Endothelial cell of umbilical vein (primary cell): ENCODE data around the gene XPNPEP2. TPM values are rescaled to one million over a fixed set of nuclear protein-coding genes. Genes with fewer than 3 reads are reported as not detected.

ENCODE experiments used
- BruUV-seq: library from RNA; stranded (reverse); fragments of 400-500 nt; replicated peaks from 2 replicates; lab custom pipeline; 2021; lab: Mats Ljungman, UMichigan
- CTCF ChIA-PET: fragments of 300-600, 350-600 bp; sonication (Branson Sonifier 250); formaldehyde crosslinking; loops from one replicate; lab custom pipeline; 2021; ENCODE audit warnings: antibody characterized with exemption, inconsistent platforms; lab: Charles Lee
- POLR2A ChIA-PET: fragments of 300-600, 350-600 bp; sonication (Branson Sonifier 250); formaldehyde crosslinking; loops from one replicate; lab custom pipeline; 2021; ENCODE audit warnings: antibody characterized with exemption, inconsistent platforms; lab: Charles Lee
- DNase-seq: peaks from one replicate; pipeline ENCODE4 v3.0.0-alpha.2; 2011; ENCODE audit warnings: low read depth, low spot score
- FAIRE-seq: peaks from 2 replicates; lab custom pipeline; 2011; peaks lifted over from hg19 to GRCh38; lab: Jason Lieb, UNC
- H2AFZ ChIP-seq: 2 replicates; pipeline ENCODE4 v1.6.0; 2012; ENCODE audit warnings: low read depth, low read length, control low read depth, inconsistent platforms
- H3K27ac ChIP-seq: 2 replicates; pipeline ENCODE4 v1.5.1; 2011; ENCODE audit warnings: low read depth, mild to moderate bottlenecking, control low read depth, low read length, moderate library complexity; ENCODE audit not compliant: insufficient read depth
- H3K27me3 ChIP-seq, 2 experiments: 2 replicates each; pipeline versions ENCODE4 v1.6.0 to v1.6.1; 2011; ENCODE audit warnings: low read length in 2 of 2, mixed read lengths in 1 of 2; ENCODE audit not compliant: control insufficient read depth in 2 of 2, insufficient read depth in 2 of 2
- H3K36me3 ChIP-seq, 2 experiments: 2 replicates in 1 of 2; 3 replicates in 1 of 2; pipeline ENCODE4 v1.5.1; 2011; ENCODE audit warnings: low read length in 2 of 2, mild to moderate bottlenecking in 1 of 2, moderate library complexity in 1 of 2; ENCODE audit not compliant: control insufficient read depth in 2 of 2, insufficient read depth in 2 of 2; ENCODE audit errors: extremely low read depth in 1 of 2
- H3K4me1 ChIP-seq: 3 replicates; pipeline ENCODE4 v1.5.1; 2011; ENCODE audit warnings: mild to moderate bottlenecking, low read length; ENCODE audit not compliant: control insufficient read depth, insufficient read depth; ENCODE audit errors: extremely low read depth
- H3K4me2 ChIP-seq: 2 replicates; pipeline ENCODE4 v1.6.1; 2011; ENCODE audit warnings: low read length, control low read depth, mixed read lengths; ENCODE audit not compliant: insufficient read depth
- H3K4me3 ChIP-seq, 3 experiments: fragments of 200-600 bp in 1 of 3; sonication (generic), shearing (Covaris generic) in 1 of 3; replicated peaks in 1 of 3; 2 replicates each; pipeline ENCODE4 v1.5.1; 2011 to 2016; ENCODE audit warnings: control low read depth in 3 of 3, low read length in 3 of 3, mild to moderate bottlenecking in 2 of 3, inconsistent platforms in 1 of 3, low read depth in 1 of 3, moderate library complexity in 1 of 3; ENCODE audit not compliant: insufficient read depth in 1 of 3
- H3K79me2 ChIP-seq: 2 replicates; pipeline ENCODE4 v1.6.0; 2012; ENCODE audit warnings: low read length, inconsistent platforms; ENCODE audit not compliant: control insufficient read depth, insufficient read depth
- H3K9ac ChIP-seq: replicated peaks from 2 replicates; pipeline ENCODE3; 2011; ENCODE audit warnings: low read length, control low read depth; ENCODE audit not compliant: insufficient read depth; ENCODE audit errors: extremely low read depth
- H3K9me1 ChIP-seq: replicated peaks from 3 replicates; pipeline ENCODE4 v1.6.0; 2011; ENCODE audit warnings: mild to moderate bottlenecking, low read length; ENCODE audit not compliant: control insufficient read depth, insufficient read depth; ENCODE audit errors: extremely low read depth
- H3K9me3 ChIP-seq: replicated peaks from 2 replicates; pipeline ENCODE4 v1.5.1; 2012; ENCODE audit warnings: low read length, inconsistent platforms; ENCODE audit not compliant: control insufficient read depth, insufficient read depth
- H4K20me1 ChIP-seq: replicated peaks from 2 replicates; pipeline ENCODE3; 2011; ENCODE audit warnings: mild to moderate bottlenecking, low read length; ENCODE audit not compliant: control insufficient read depth, insufficient read depth; ENCODE audit errors: extremely low read depth
- CTCF ChIP-seq, 2 donors: IDR thresholded peaks; 1 replicate in 1 of 2; 2 replicates in 1 of 2; pipeline ENCODE4 v1.5.1; 2011; ENCODE audit warnings: low read length in 2 of 2, mild to moderate bottlenecking in 2 of 2, moderate library complexity in 2 of 2, control low read depth in 1 of 2, inconsistent platforms in 1 of 2, low read depth in 1 of 2; ENCODE audit not compliant: insufficient read depth in 1 of 2; ENCODE audit errors: extremely low read depth in 1 of 2
- EZH2 ChIP-seq: IDR thresholded peaks from 2 replicates; pipeline ENCODE4 v1.6.1; 2012; ENCODE audit warnings: borderline replicate concordance, low read depth, mild to moderate bottlenecking, moderate library complexity, low read length, inconsistent platforms; ENCODE audit not compliant: severe bottlenecking
- FOS ChIP-seq: IDR thresholded peaks from 2 replicates; pipeline ENCODE4 v1.6.1; 2011; ENCODE audit warnings: mild to moderate bottlenecking, low read length, moderate library complexity, borderline replicate concordance; ENCODE audit not compliant: insufficient read depth
- GATA2 ChIP-seq: IDR thresholded peaks from 2 replicates; pipeline ENCODE4 v1.7.0; 2011; ENCODE audit warnings: low read depth, mild to moderate bottlenecking, moderate library complexity, mixed read lengths, low read length; ENCODE audit not compliant: insufficient read length, insufficient read depth
- JUN ChIP-seq: IDR thresholded peaks from 2 replicates; pipeline ENCODE4 v1.6.1; 2011; ENCODE audit warnings: borderline replicate concordance, low read depth; ENCODE audit not compliant: insufficient read length, insufficient read depth
- MAX ChIP-seq: IDR thresholded peaks from 2 replicates; pipeline ENCODE4 v1.6.1; 2011; ENCODE audit not compliant: insufficient read depth, insufficient read length
- MYC ChIP-seq: IDR thresholded peaks from one replicate; pipeline ENCODE4 v1.6.1; 2011; ENCODE audit warnings: mild to moderate bottlenecking, low read depth, low read length
- POLR2A ChIP-seq: IDR thresholded peaks from 2 replicates; pipeline ENCODE4 v1.6.1; 2012; ENCODE audit warnings: low read depth, mild to moderate bottlenecking, control low read depth, low read length
- POLR2AphosphoS5 ChIP-seq: IDR thresholded peaks from 2 replicates; pipeline ENCODE4 v1.6.1; 2012; ENCODE audit warnings: low read depth, mild to moderate bottlenecking, control low read depth, low read length, moderate library complexity; ENCODE audit not compliant: insufficient read depth
- dilution Hi-C: fragments of 300-500 bp; cut with MboI; formaldehyde crosslinking; loops from one replicate; pipeline ENCODE4 v1.15.0; 2019; ENCODE audit warnings: low sequenced_read_pairs; ENCODE audit not compliant: extremely low pct_ligation_motif_present
- intact Hi-C: fragments of 100-400 bp; cut with micrococcal nuclease; formaldehyde crosslinking; loops from one replicate; pipeline ENCODE4 v1.10.0; 2022
- polyA plus RNA-seq, 4 experiments: library from polyadenylated mRNA; depleted of rRNA in 3 of 4; stranded (reverse) in 3 of 4; unstranded in 1 of 4; fragments of >200 nt; gene quantifications; 2 replicates each; pipeline versions ENCODE4 v1.2.1 to v1.2.3, GENCODE V29; 2011 to 2012; ENCODE audit warnings: missing spikeins in 1 of 4
- total RNA-seq: library from RNA; stranded (reverse); gene quantifications from 2 replicates; pipeline ENCODE4 v1.2.3, GENCODE V29; 2021

The XPNPEP2 gene
- total and polyA plus RNA-seq, 2 donors (not counting 3 experiments of a cell fraction or from before 2014, with no cell fraction given): 0.04 TPM; not detected in 1

GRCh38 chrX:129792586-129793291, 54.0 kb downstream of the XPNPEP2 start:
- no peaks in the 10 kb centered on the region for H4K20me1 ChIP-seq
- ChIA-PET POLR2A (no interaction called here), CTCF (interaction anchor here (1.0 to 1.2 kb wide), 2 partner anchors 66 to 268 kb away, joined by 3 read pairs; no protein-coding TSS in a partner anchor)
- TF ChIP-seq FOS (no peak), POLR2AphosphoS5 (no peak), CTCF (IDR thresholded peaks at IDR 0.05; ENCODE audit: extremely low read depth in 1 of 2, insufficient read depth in 1 of 2, low read depth in 1 of 2, low read length in 2 of 2) (no peak), JUN (no peak), MAX (no peak), MYC (no peak), EZH2 (no peak), GATA2 (no peak), POLR2A (no peak)
- H3K4me2 ChIP-seq: no peak overlapping the region
- H3K9me1 ChIP-seq: no peaks in the 10 kb centered on the region
- no peak overlapping the region for H2AFZ ChIP-seq
- BruUV-seq: no TSS peak
- DNase-seq (no peak), FAIRE-seq (no peak)
- H3K4me3 ChIP-seq: no peak overlapping the region
- no peaks in the 10 kb centered on the region for H3K27me3 ChIP-seq
- intact Hi-C loops (no loop called here), dilution Hi-C loops (no loop called here)
- H3K4me1 ChIP-seq: no peaks in the 10 kb centered on the region
- no peak overlapping the region for H3K9ac ChIP-seq
- H3K9me3 ChIP-seq: no peaks in the 10 kb centered on the region
- no peaks in the 10 kb centered on the region for H3K36me3 ChIP-seq
- no peak overlapping the region for H3K27ac ChIP-seq
- no peaks in the 10 kb centered on the region for H3K79me2 ChIP-seq
